Endothelial cell of umbilical vein (primary cell): ENCODE measurements around the gene PPP2R2C. TPM values are rescaled to one million over a fixed set of nuclear protein-coding genes. Genes with fewer than 3 reads are reported as not detected.

ENCODE experiments used
- BruUV-seq: library from RNA; stranded (reverse); fragments of 400-500 nt; replicated peaks from 2 replicates; lab custom pipeline; 2021; lab: Mats Ljungman, UMichigan
- CTCF ChIA-PET: fragments of 300-600, 350-600 bp; sonication (Branson Sonifier 250); formaldehyde crosslinking; loops from one replicate; lab custom pipeline; 2021; ENCODE audit warnings: antibody characterized with exemption, inconsistent platforms; lab: Charles Lee
- POLR2A ChIA-PET: fragments of 300-600, 350-600 bp; sonication (Branson Sonifier 250); formaldehyde crosslinking; loops from one replicate; lab custom pipeline; 2021; ENCODE audit warnings: antibody characterized with exemption, inconsistent platforms; lab: Charles Lee
- DNase-seq: peaks from one replicate; pipeline ENCODE4 v3.0.0-alpha.2; 2011; ENCODE audit warnings: low read depth, low spot score
- FAIRE-seq: peaks from 2 replicates; lab custom pipeline; 2011; peaks lifted over from hg19 to GRCh38; lab: Jason Lieb, UNC
- H2AFZ ChIP-seq: 2 replicates; pipeline ENCODE4 v1.6.0; 2012; ENCODE audit warnings: low read depth, low read length, control low read depth, inconsistent platforms
- H3K27ac ChIP-seq: 2 replicates; pipeline ENCODE4 v1.5.1; 2011; ENCODE audit warnings: low read depth, mild to moderate bottlenecking, control low read depth, low read length, moderate library complexity; ENCODE audit not compliant: insufficient read depth
- H3K27me3 ChIP-seq, 2 experiments: 2 replicates each; pipeline versions ENCODE4 v1.6.0 to v1.6.1; 2011; ENCODE audit warnings: low read length in 2 of 2, mixed read lengths in 1 of 2; ENCODE audit not compliant: control insufficient read depth in 2 of 2, insufficient read depth in 2 of 2
- H3K36me3 ChIP-seq, 2 experiments: 2 replicates in 1 of 2; 3 replicates in 1 of 2; pipeline ENCODE4 v1.5.1; 2011; ENCODE audit warnings: low read length in 2 of 2, mild to moderate bottlenecking in 1 of 2, moderate library complexity in 1 of 2; ENCODE audit not compliant: control insufficient read depth in 2 of 2, insufficient read depth in 2 of 2; ENCODE audit errors: extremely low read depth in 1 of 2
- H3K4me1 ChIP-seq: 3 replicates; pipeline ENCODE4 v1.5.1; 2011; ENCODE audit warnings: mild to moderate bottlenecking, low read length; ENCODE audit not compliant: control insufficient read depth, insufficient read depth; ENCODE audit errors: extremely low read depth
- H3K4me2 ChIP-seq: 2 replicates; pipeline ENCODE4 v1.6.1; 2011; ENCODE audit warnings: low read length, control low read depth, mixed read lengths; ENCODE audit not compliant: insufficient read depth
- H3K4me3 ChIP-seq, 3 experiments: fragments of 200-600 bp in 1 of 3; sonication (generic), shearing (Covaris generic) in 1 of 3; replicated peaks in 1 of 3; 2 replicates each; pipeline ENCODE4 v1.5.1; 2011 to 2016; ENCODE audit warnings: control low read depth in 3 of 3, low read length in 3 of 3, mild to moderate bottlenecking in 2 of 3, inconsistent platforms in 1 of 3, low read depth in 1 of 3, moderate library complexity in 1 of 3; ENCODE audit not compliant: insufficient read depth in 1 of 3
- H3K79me2 ChIP-seq: 2 replicates; pipeline ENCODE4 v1.6.0; 2012; ENCODE audit warnings: low read length, inconsistent platforms; ENCODE audit not compliant: control insufficient read depth, insufficient read depth
- H3K9ac ChIP-seq: replicated peaks from 2 replicates; pipeline ENCODE3; 2011; ENCODE audit warnings: low read length, control low read depth; ENCODE audit not compliant: insufficient read depth; ENCODE audit errors: extremely low read depth
- H3K9me1 ChIP-seq: replicated peaks from 3 replicates; pipeline ENCODE4 v1.6.0; 2011; ENCODE audit warnings: mild to moderate bottlenecking, low read length; ENCODE audit not compliant: control insufficient read depth, insufficient read depth; ENCODE audit errors: extremely low read depth
- H3K9me3 ChIP-seq: replicated peaks from 2 replicates; pipeline ENCODE4 v1.5.1; 2012; ENCODE audit warnings: low read length, inconsistent platforms; ENCODE audit not compliant: control insufficient read depth, insufficient read depth
- H4K20me1 ChIP-seq: replicated peaks from 2 replicates; pipeline ENCODE3; 2011; ENCODE audit warnings: mild to moderate bottlenecking, low read length; ENCODE audit not compliant: control insufficient read depth, insufficient read depth; ENCODE audit errors: extremely low read depth
- EZH2 ChIP-seq: IDR thresholded peaks from 2 replicates; pipeline ENCODE4 v1.6.1; 2012; ENCODE audit warnings: borderline replicate concordance, low read depth, mild to moderate bottlenecking, moderate library complexity, low read length, inconsistent platforms; ENCODE audit not compliant: severe bottlenecking
- FOS ChIP-seq: IDR thresholded peaks from 2 replicates; pipeline ENCODE4 v1.6.1; 2011; ENCODE audit warnings: mild to moderate bottlenecking, low read length, moderate library complexity, borderline replicate concordance; ENCODE audit not compliant: insufficient read depth
- GATA2 ChIP-seq: IDR thresholded peaks from 2 replicates; pipeline ENCODE4 v1.7.0; 2011; ENCODE audit warnings: low read depth, mild to moderate bottlenecking, moderate library complexity, mixed read lengths, low read length; ENCODE audit not compliant: insufficient read length, insufficient read depth
- JUN ChIP-seq: IDR thresholded peaks from 2 replicates; pipeline ENCODE4 v1.6.1; 2011; ENCODE audit warnings: borderline replicate concordance, low read depth; ENCODE audit not compliant: insufficient read length, insufficient read depth
- MYC ChIP-seq: IDR thresholded peaks from one replicate; pipeline ENCODE4 v1.6.1; 2011; ENCODE audit warnings: mild to moderate bottlenecking, low read depth, low read length
- POLR2A ChIP-seq: IDR thresholded peaks from 2 replicates; pipeline ENCODE4 v1.6.1; 2012; ENCODE audit warnings: low read depth, mild to moderate bottlenecking, control low read depth, low read length
- POLR2AphosphoS5 ChIP-seq: IDR thresholded peaks from 2 replicates; pipeline ENCODE4 v1.6.1; 2012; ENCODE audit warnings: low read depth, mild to moderate bottlenecking, control low read depth, low read length, moderate library complexity; ENCODE audit not compliant: insufficient read depth
- dilution Hi-C: fragments of 300-500 bp; cut with MboI; formaldehyde crosslinking; loops from one replicate; pipeline ENCODE4 v1.15.0; 2019; ENCODE audit warnings: low sequenced_read_pairs; ENCODE audit not compliant: extremely low pct_ligation_motif_present
- intact Hi-C: fragments of 100-400 bp; cut with micrococcal nuclease; formaldehyde crosslinking; loops from one replicate; pipeline ENCODE4 v1.10.0; 2022
- polyA plus RNA-seq, 4 experiments: library from polyadenylated mRNA; depleted of rRNA in 3 of 4; stranded (reverse) in 3 of 4; unstranded in 1 of 4; fragments of >200 nt; gene quantifications; 2 replicates each; pipeline versions ENCODE4 v1.2.1 to v1.2.3, GENCODE V29; 2011 to 2012; ENCODE audit warnings: missing spikeins in 1 of 4
- total RNA-seq: library from RNA; stranded (reverse); gene quantifications from 2 replicates; pipeline ENCODE4 v1.2.3, GENCODE V29; 2021
- TF ChIP-seq, protein P1 (sequence below): IDR thresholded peaks from 2 replicates; pipeline ENCODE4 v1.6.1; 2011; ENCODE audit not compliant: insufficient read depth, insufficient read length
- TF ChIP-seq, protein P2 (sequence below), 2 donors: IDR thresholded peaks; 1 replicate in 1 of 2; 2 replicates in 1 of 2; pipeline ENCODE4 v1.5.1; 2011; ENCODE audit warnings: low read length in 2 of 2, mild to moderate bottlenecking in 2 of 2, moderate library complexity in 2 of 2, control low read depth in 1 of 2, inconsistent platforms in 1 of 2, low read depth in 1 of 2; ENCODE audit not compliant: insufficient read depth in 1 of 2; ENCODE audit errors: extremely low read depth in 1 of 2

The PPP2R2C gene
- total and polyA plus RNA-seq, 2 donors (not counting 3 experiments of a cell fraction or from before 2014, with no cell fraction given): 0.03 to 0.09 TPM

DNA sequence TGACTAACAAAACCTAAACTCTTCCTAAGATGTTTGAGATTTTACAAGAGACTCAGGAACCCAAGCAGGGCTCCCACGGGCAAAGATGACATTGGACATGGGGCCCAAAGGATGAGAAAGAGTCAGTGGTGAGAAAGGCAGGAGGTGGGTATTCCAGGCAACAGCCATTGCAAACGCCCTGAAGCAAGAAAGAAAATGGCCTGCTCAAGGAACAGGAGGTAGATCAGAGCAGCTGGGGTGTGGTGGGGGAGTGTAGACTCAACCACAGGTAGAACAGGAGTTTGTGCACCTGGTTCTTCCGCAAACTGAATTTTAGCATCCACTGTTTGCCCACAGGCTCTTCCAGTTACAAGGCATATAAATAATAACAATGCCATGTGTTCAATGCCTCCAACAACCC lies 3.3 kb downstream of the PPP2R2C start:
- Histone ChIP-seq H3K79me2 (no peaks in the 10 kb centered on the region), H3K4me2 (no peak overlapping the region), H3K27me3 (peaks cover 29 to 32% of the 10 kb centered on the region in 2 experiments), H3K9me3 (no peaks in the 10 kb centered on the region), H3K9ac (no peak overlapping the region), H4K20me1 (peaks cover 3% of the 10 kb centered on the region), H3K27ac (no peak overlapping the region), H3K4me1 (no peaks in the 10 kb centered on the region), H3K36me3 (no peaks in the 10 kb centered on the region), H3K4me3 (no peak overlapping the region), H2AFZ (no peak overlapping the region), H3K9me1 (no peaks in the 10 kb centered on the region)
- intact Hi-C loops: no loop called here
- ChIA-PET POLR2A (no interaction called here), CTCF (no interaction called here)
- no TSS peak for BruUV-seq
- DNase-seq (no peak), FAIRE-seq (no peak)
- TF ChIP-seq MYC (no peak), POLR2AphosphoS5 (no peak), JUN (no peak), POLR2A (no peak), EZH2 (no peak), FOS (no peak), GATA2 (no peak)
- TF ChIP-seq, protein P1, sequence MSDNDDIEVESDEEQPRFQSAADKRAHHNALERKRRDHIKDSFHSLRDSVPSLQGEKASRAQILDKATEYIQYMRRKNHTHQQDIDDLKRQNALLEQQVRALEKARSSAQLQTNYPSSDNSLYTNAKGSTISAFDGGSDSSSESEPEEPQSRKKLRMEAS: no peak
- TF ChIP-seq, protein P2, sequence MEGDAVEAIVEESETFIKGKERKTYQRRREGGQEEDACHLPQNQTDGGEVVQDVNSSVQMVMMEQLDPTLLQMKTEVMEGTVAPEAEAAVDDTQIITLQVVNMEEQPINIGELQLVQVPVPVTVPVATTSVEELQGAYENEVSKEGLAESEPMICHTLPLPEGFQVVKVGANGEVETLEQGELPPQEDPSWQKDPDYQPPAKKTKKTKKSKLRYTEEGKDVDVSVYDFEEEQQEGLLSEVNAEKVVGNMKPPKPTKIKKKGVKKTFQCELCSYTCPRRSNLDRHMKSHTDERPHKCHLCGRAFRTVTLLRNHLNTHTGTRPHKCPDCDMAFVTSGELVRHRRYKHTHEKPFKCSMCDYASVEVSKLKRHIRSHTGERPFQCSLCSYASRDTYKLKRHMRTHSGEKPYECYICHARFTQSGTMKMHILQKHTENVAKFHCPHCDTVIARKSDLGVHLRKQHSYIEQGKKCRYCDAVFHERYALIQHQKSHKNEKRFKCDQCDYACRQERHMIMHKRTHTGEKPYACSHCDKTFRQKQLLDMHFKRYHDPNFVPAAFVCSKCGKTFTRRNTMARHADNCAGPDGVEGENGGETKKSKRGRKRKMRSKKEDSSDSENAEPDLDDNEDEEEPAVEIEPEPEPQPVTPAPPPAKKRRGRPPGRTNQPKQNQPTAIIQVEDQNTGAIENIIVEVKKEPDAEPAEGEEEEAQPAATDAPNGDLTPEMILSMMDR (IDR thresholded peaks at IDR 0.05; ENCODE audit: extremely low read depth in 1 of 2, insufficient read depth in 1 of 2, low read depth in 1 of 2, low read length in 2 of 2): no peak
- dilution Hi-C loops: no loop called here
